BE2C (cell line): ENCODE measurements around the gene ANKRD60.

Experiments used
- DNase-seq: peaks from one replicate; pipeline ENCODE4 v3.0.0-alpha.2; 2020
- H3K27me3 ChIP-seq: fragments of 250-450 bp; sonication (Bioruptor Pico); 2 replicates; pipeline ENCODE4 v1.5.1; 2020; ENCODE audit warnings: mild to moderate bottlenecking
- H3K36me3 ChIP-seq: fragments of 250-450 bp; sonication (Bioruptor Pico); 2 replicates; pipeline ENCODE4 v1.5.1; 2020; ENCODE audit warnings: mild to moderate bottlenecking
- H3K4me1 ChIP-seq: fragments of 250-450 bp; sonication (Bioruptor Pico); 2 replicates; pipeline ENCODE4 v1.5.1; 2020
- H3K4me3 ChIP-seq: 2 replicates; pipeline ENCODE4 v1.5.1; 2011; ENCODE audit warnings: low read depth, low read length
- H3K9me3 ChIP-seq: fragments of 250-450 bp; sonication (Bioruptor Pico); 2 replicates; pipeline ENCODE4 v1.5.1; 2020
- TF ChIP-seq, protein P1 (sequence below): IDR thresholded peaks from 2 replicates; pipeline ENCODE4 v1.5.1; 2012; ENCODE audit warnings: mild to moderate bottlenecking, low read depth, low read length

ANKRD60 gene

DNA sequence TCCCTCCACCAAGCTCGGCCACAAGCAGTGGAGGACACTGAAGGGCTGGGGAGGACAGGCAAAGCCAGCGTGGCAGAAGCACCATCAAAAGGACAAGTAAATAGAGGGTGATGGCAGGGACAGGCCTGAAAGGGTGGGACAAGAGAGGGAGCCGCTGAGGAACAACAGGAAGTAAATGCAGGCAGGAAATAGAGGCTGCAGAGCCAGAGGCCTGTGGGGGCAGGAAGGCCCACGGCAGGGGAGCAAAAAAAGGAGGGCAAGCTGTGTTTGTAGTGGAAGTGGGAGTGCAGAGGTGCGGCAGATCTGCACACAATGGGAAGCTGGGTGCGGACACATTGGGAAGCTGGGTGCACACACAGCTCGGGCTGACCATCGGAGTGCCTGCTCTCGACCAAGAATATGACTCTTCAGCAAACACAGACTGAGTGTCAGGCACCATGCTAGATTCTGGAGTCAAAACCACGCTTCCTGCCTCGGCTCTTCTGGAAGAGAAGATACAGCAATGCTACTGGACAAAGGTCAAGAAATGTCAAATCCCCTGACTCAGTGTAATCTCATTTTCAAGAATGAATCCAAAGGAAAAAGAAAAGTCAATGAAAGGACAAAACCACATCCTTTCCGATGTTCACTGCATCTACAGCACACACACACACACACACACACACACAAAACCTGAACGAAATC lies 40.6 kb upstream of the ANKRD60 start:
- Histone ChIP-seq H3K27me3 (no peaks in the 10 kb centered on the region), H3K4me3 (no peak overlapping the region), H3K36me3 (peaks cover 5% of the 10 kb centered on the region; the same call in 1 of the 2 replicates), H3K4me1 (peaks cover 21% of the 10 kb centered on the region), H3K9me3 (no peaks in the 10 kb centered on the region)
- TF ChIP-seq, protein P1, sequence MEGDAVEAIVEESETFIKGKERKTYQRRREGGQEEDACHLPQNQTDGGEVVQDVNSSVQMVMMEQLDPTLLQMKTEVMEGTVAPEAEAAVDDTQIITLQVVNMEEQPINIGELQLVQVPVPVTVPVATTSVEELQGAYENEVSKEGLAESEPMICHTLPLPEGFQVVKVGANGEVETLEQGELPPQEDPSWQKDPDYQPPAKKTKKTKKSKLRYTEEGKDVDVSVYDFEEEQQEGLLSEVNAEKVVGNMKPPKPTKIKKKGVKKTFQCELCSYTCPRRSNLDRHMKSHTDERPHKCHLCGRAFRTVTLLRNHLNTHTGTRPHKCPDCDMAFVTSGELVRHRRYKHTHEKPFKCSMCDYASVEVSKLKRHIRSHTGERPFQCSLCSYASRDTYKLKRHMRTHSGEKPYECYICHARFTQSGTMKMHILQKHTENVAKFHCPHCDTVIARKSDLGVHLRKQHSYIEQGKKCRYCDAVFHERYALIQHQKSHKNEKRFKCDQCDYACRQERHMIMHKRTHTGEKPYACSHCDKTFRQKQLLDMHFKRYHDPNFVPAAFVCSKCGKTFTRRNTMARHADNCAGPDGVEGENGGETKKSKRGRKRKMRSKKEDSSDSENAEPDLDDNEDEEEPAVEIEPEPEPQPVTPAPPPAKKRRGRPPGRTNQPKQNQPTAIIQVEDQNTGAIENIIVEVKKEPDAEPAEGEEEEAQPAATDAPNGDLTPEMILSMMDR: no peak
- no peak for DNase-seq

DNA sequence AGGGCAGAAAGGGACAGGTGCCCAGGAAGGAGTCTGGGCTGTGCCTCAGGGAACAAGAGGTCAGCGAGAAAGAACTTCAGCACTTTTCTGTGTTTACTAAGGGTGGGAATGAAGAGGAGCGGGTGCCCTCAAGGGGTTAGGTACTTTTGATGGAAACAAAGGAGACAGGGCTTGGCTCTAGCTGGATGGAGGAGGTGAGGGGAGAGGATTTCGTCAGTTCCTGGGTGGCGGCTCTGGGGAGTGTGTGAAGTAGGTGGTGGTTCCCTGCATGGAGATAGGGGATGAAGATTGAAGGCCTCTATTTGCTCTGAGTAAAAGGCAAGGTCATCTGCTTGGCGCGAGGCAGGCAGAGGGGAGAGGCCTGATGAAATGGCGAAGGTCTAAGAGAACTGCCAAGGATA lies 40.0 kb upstream of the ANKRD60 start:
- Histone ChIP-seq H3K27me3 (no peaks in the 10 kb centered on the region), H3K36me3 (peaks cover 6% of the 10 kb centered on the region; the same call in 1 of the 2 replicates), H3K9me3 (no peaks in the 10 kb centered on the region), H3K4me1 (peaks cover 21% of the 10 kb centered on the region), H3K4me3 (no peak overlapping the region)
- no peak for DNase-seq
- TF ChIP-seq, protein P1: no peak

DNA sequence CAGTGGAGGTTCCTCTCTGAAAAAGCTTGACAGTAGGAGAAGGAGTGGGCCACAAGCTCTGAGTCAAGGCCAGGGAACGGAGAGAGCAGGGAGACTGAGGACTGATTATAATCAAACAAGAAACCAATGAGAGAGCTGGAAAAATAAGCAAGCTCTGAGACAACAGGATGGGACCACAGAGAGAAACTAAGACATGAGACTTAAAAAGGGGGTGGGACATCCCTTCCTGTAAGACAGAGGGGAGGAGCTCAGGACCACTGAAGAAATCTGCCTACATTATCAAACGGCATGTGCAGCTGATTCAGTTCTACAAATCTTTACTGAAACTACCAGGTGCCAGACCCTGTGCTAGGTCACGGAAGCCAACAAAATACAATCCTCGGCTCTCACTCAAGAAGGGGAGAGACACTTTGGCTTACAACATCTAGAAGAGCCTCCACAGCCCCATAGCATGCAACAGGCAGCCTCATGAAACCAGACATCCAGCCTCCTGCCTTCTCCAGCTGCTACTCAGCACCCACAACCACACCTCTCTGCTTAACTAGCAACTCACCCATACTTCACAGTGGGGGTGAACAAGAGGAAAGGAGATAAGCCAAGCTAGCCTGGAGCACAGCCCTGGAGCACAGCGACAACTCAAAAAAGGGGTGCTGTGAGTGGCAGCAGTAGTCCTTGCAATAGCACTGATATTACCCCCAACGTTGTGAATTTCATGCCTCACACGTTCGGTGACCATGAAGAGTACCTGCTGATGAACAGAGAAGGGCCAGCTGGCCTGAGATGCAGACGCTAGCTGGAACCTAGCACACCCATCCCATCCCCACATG lies 39.1 kb upstream of the ANKRD60 start:
- DNase-seq: no peak
- TF ChIP-seq, protein P1: no peak
- peaks cover 16% of the 10 kb centered on the region for H3K4me1 ChIP-seq
- H3K4me3 ChIP-seq: no peak overlapping the region
- H3K27me3 ChIP-seq: no peaks in the 10 kb centered on the region
- H3K9me3 ChIP-seq: no peaks in the 10 kb centered on the region
- H3K36me3 ChIP-seq: peaks cover 10% of the 10 kb centered on the region

DNA sequence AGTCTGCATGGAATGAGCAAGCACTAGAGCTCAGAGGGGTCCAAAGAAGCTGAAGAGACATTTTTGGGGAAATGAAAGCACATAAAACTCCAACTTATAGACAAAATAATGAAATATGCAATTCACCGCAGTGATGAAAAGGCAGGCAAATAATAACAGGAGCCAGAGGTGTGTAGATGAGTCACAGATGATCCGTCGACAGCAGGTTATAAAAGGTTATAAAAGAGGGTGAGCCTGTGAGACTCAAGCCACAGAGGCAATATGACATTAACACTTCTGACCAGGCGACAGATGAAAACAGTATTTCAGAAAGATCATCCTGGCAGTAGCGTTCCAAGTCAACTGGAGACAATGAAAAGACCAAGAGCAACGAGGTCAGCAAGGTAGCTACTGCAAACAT lies 35.8 kb upstream of the ANKRD60 start:
- TF ChIP-seq, protein P1: no peak
- Histone ChIP-seq H3K4me1 (peaks cover 22% of the 10 kb centered on the region), H3K27me3 (no peaks in the 10 kb centered on the region), H3K36me3 (peaks cover 10% of the 10 kb centered on the region), H3K9me3 (no peaks in the 10 kb centered on the region), H3K4me3 (no peak overlapping the region)
- no peak for DNase-seq

DNA sequence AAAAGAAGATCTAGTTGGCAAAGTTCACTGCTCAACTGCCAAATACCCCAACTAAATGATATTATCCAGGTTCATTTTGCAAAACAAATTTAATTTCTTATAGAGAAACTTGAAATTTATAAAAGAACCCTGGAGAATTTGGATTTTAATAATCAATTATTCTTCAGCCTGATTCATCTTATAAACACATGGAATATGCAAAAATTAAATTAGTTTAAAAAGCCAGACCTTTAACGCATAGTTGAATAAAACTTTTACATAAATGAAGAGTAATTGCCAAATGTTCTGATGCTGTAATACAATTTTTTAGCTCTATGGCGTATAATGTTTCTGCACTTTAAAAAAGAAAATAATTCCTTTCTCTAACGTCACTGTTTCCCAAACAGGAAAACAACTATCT lies 33.2 kb upstream of the ANKRD60 start:
- no peak for DNase-seq
- peaks cover 5% of the 10 kb centered on the region for H3K36me3 ChIP-seq
- H3K27me3 ChIP-seq: no peaks in the 10 kb centered on the region
- H3K4me1 ChIP-seq: peaks cover 29% of the 10 kb centered on the region
- H3K4me3 ChIP-seq: no peak overlapping the region
- no peaks in the 10 kb centered on the region for H3K9me3 ChIP-seq
- TF ChIP-seq, protein P1: no peak

DNA sequence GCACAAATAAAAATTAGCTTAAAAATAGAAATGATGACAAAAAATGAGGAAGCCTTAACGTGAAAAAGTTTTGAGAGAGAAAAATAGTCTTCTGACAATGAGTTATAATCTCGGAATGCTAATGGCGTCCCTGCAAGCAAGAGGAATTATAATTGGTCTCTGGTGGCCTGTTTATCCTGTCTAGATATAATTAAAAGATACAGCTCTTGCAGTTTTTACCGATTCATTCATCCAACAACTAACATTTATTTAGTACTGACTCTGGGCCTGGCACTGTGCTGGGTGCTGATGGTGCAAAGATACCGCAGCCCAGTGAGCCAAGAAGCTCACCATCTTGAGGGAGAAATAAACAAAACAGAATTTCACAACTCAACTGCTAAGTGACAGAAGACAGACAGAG lies 31.6 kb upstream of the ANKRD60 start:
- Histone ChIP-seq H3K4me3 (peak overlapping the region; percentile 12; the same call in 1 of the 2 replicates), H3K4me1 (peaks cover 32% of the 10 kb centered on the region), H3K9me3 (no peaks in the 10 kb centered on the region; the same call in 1 of the 2 replicates), H3K36me3 (peaks cover 5% of the 10 kb centered on the region; the same call in 1 of the 2 replicates), H3K27me3 (no peaks in the 10 kb centered on the region)
- TF ChIP-seq, protein P1: no peak
- no peak for DNase-seq
